GM13977 (cell line): ENCODE data around the gene SPAG9.

ENCODE experiments used
- DNase-seq: peaks from one replicate; pipeline ENCODE4 v3.0.0; 2012; ENCODE audit warnings: low spot score
- CTCF ChIP-seq: IDR thresholded peaks from 2 replicates; pipeline ENCODE4 v1.5.1; 2012; ENCODE audit warnings: mild to moderate bottlenecking, control low read depth; ENCODE audit not compliant: insufficient read depth; ENCODE audit errors: extremely low read depth, missing control alignments
- in situ Hi-C: fragments of 300-500 bp; cut with MboI; formaldehyde crosslinking; loops from one replicate; pipeline ENCODE4 v1.12.0; 2022; ENCODE audit warnings: low sequenced_read_pairs, low pct_unique_long_range_greater_than_20kb, mixed read lengths, inconsistent platforms; ENCODE audit not compliant: unreplicated experiment

Gene SPAG9

GRCh38 chr17:51152766-51153209 is 32.1 kb upstream of the SPAG9 start:
- no peak for TF ChIP-seq CTCF
- in situ Hi-C loops = loop anchor here (10.0 kb wide), 1 partner anchor 148 kb away; no protein-coding TSS in a partner anchor
- DNase-seq = no peak

DNA sequence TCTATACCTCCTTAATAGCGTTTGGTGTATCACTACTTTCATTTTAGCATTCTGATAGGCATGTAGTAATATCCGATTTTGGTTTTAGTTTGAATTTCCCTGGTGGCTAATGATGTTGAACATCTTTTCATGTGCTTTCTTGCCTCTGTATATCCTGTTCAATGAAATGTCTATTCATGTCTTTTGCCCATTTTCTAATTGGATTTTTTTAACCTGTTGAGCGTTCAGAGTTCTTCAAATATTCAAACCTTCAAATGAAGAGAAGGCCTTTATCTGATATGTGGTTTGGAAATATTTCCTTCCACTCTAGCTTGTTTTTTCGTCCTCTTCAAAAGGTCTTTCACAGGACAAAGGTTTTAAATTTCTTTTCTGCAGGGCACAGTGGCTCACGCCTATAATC is 30.3 kb upstream of the SPAG9 start:
- no peak for TF ChIP-seq CTCF
- no peak for DNase-seq
- in situ Hi-C loops = loop anchor here (10.0 kb wide), 1 partner anchor 146 kb away; no protein-coding TSS in a partner anchor

- DNase-seq = no peak
- TF ChIP-seq CTCF = no peak
- in situ Hi-C loops = no loop called here
These were observed 28.5 kb upstream of the SPAG9 start for GRCh38 chr17:51149163-51149562.

- TF ChIP-seq CTCF = no peak
- no peak for DNase-seq
- in situ Hi-C loops = no loop called here
These were observed 27.0 kb upstream of the SPAG9 start for GRCh38 chr17:51147650-51148049.

GRCh38 chr17:51144266-51145022 is 23.8 kb upstream of the SPAG9 start:
- DNase-seq = no peak
- in situ Hi-C loops = no loop called here
- TF ChIP-seq CTCF = no peak

GRCh38 chr17:51142597-51142996 is 21.9 kb upstream of the SPAG9 start:
- no peak for TF ChIP-seq CTCF
- in situ Hi-C loops = no loop called here
- no peak for DNase-seq

GRCh38 chr17:51135956-51136355 is 15.3 kb upstream of the SPAG9 start:
- no peak for DNase-seq
- in situ Hi-C loops = no loop called here
- TF ChIP-seq CTCF = no peak
